PC-9 (cell line): ENCODE data around the gene GPHN. TPM values are rescaled to one million over a fixed set of nuclear protein-coding genes. Genes with fewer than 3 reads are reported as not detected.

Source experiments
- BruUV-seq: library from RNA; stranded (reverse); fragments of 400-500 nt; replicated peaks from 2 replicates; lab custom pipeline; 2021; lab: Mats Ljungman, UMichigan
- CTCF ChIA-PET: fragments of 300-600 bp; sonication (Branson Sonifier 250); formaldehyde crosslinking; loops from one replicate; lab custom pipeline; 2022; ENCODE audit warnings: antibody characterized with exemption; lab: Charles Lee
- POLR2A ChIA-PET: fragments of 300-600 bp; sonication (Branson Sonifier 250); formaldehyde crosslinking; loops from one replicate; lab custom pipeline; 2022; ENCODE audit warnings: antibody characterized with exemption; ENCODE audit not compliant: unreplicated experiment; lab: Charles Lee
- DNase-seq, 2 experiments: peaks; one replicate each; pipeline versions ENCODE4 v3.0.0 to v3.0.0-alpha.2; 2015 to 2022; ENCODE audit warnings: mixed read lengths in 1 of 2
- H2AFZ ChIP-seq: fragments of 200-600 bp; sonication (generic); 2 replicates; pipeline ENCODE4 v1.8.1; 2017; ENCODE audit warnings: antibody characterized with exemption
- H3F3A ChIP-seq: fragments of 200-600 bp; sonication (generic); 2 replicates; pipeline ENCODE4 v1.8.1; 2017; ENCODE audit warnings: antibody characterized with exemption, mild to moderate bottlenecking, low read depth; ENCODE audit not compliant: insufficient read depth
- H3K27ac ChIP-seq: fragments of 200-600 bp; sonication (generic); 2 replicates; pipeline ENCODE4 v1.6.1; 2016; ENCODE audit warnings: mixed run types
- H3K27me3 ChIP-seq: fragments of 200-600 bp; sonication (generic); 2 replicates; pipeline ENCODE4 v1.6.1; 2016; ENCODE audit warnings: low read depth, mixed run types; ENCODE audit not compliant: insufficient read depth
- H3K36me3 ChIP-seq: fragments of 200-600 bp; sonication (generic); 2 replicates; pipeline ENCODE4 v1.6.1; 2016; ENCODE audit warnings: low read depth, mixed run types
- H3K4me1 ChIP-seq: fragments of 200-600 bp; sonication (generic); replicated peaks from 2 replicates; pipeline ENCODE4 v1.6.1; 2016; ENCODE audit warnings: mixed run types; ENCODE audit not compliant: insufficient read depth
- H3K4me2 ChIP-seq: fragments of 200-600 bp; sonication (generic); 2 replicates; pipeline ENCODE4 v1.6.1; 2017; ENCODE audit warnings: mixed run types
- H3K4me3 ChIP-seq: fragments of 200-600 bp; sonication (generic); 2 replicates; pipeline ENCODE4 v1.6.1; 2016; ENCODE audit warnings: mixed run types
- H3K79me2 ChIP-seq: fragments of 200-600 bp; sonication (generic); 2 replicates; pipeline ENCODE4 v1.6.1; 2017; ENCODE audit warnings: low read depth, mixed run types
- H3K9me2 ChIP-seq: fragments of 200-600 bp; sonication (generic); 2 replicates; pipeline ENCODE4 v1.8.1; 2017; ENCODE audit warnings: mild to moderate bottlenecking; ENCODE audit not compliant: insufficient read depth
- H3K9me3 ChIP-seq: fragments of 200-600 bp; sonication (generic); 2 replicates; pipeline ENCODE4 v1.8.1; 2016; ENCODE audit warnings: low read depth; ENCODE audit not compliant: insufficient read depth
- H4K20me1 ChIP-seq: fragments of 200-600 bp; sonication (generic); 2 replicates; pipeline ENCODE4 v1.8.1; 2017; ENCODE audit not compliant: insufficient read depth
- EZH2 ChIP-seq: fragments of 200-600 bp; sonication (generic); IDR thresholded peaks from 2 replicates; pipeline ENCODE4 v1.8.0; 2017; ENCODE audit warnings: antibody characterized with exemption, low read depth
- intact Hi-C: fragments of 100-400 bp; cut with micrococcal nuclease; formaldehyde crosslinking; loops from one replicate; pipeline ENCODE4 v1.10.0; 2022; ENCODE audit not compliant: unreplicated experiment
- total RNA-seq: library from RNA; stranded (reverse); gene quantifications from 2 replicates; pipeline ENCODE4 v1.2.3, GENCODE V29; 2021
- TF ChIP-seq, protein P1 (sequence below): fragments of 200-600 bp; sonication (generic); conservative IDR thresholded peaks from 2 replicates; pipeline ENCODE4 v1.6.1; 2017; ENCODE audit warnings: mixed run types, antibody characterized with exemption, mild to moderate bottlenecking, moderate library complexity

GPHN gene
- total RNA-seq, 1 experiment from 2014 or later, result 18.3 TPM

DNA sequence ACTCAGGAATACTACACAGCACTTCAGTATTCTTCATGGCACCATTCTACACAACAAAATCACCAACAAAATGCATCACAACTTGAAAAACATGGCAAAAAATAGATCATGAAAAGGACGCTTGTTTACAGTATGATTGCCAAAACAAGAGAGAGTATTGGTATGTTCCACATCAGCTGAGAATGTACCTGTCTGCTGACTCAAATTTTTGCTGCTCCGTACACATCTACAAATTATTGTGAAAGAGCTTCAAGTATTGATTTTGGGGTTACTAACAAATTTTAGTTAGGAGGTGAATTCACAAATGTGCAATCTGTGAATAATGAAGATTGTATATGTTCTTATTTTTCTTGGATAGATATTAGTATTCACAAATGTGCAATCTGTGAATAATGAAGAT lies 105.4 kb downstream of the GPHN start:
- Histone ChIP-seq H3K9me2 (no peaks in the 10 kb centered on the region), H3K4me3 (no peak overlapping the region), H3K27me3 (no peaks in the 10 kb centered on the region), H4K20me1 (no peaks in the 10 kb centered on the region; the same call in 1 of the 2 replicates), H3K36me3 (no peaks in the 10 kb centered on the region), H3K4me2 (no peak overlapping the region), H3F3A (no peaks in the 10 kb centered on the region), H2AFZ (no peak overlapping the region), H3K27ac (no peak overlapping the region), H3K4me1 (no peaks in the 10 kb centered on the region), H3K79me2 (peaks cover 29% of the 10 kb centered on the region), H3K9me3 (peaks cover 8% of the 10 kb centered on the region)
- no TSS peak for BruUV-seq
- intact Hi-C loops, result no loop called here
- no peak for TF ChIP-seq EZH2
- TF ChIP-seq, protein P1, sequence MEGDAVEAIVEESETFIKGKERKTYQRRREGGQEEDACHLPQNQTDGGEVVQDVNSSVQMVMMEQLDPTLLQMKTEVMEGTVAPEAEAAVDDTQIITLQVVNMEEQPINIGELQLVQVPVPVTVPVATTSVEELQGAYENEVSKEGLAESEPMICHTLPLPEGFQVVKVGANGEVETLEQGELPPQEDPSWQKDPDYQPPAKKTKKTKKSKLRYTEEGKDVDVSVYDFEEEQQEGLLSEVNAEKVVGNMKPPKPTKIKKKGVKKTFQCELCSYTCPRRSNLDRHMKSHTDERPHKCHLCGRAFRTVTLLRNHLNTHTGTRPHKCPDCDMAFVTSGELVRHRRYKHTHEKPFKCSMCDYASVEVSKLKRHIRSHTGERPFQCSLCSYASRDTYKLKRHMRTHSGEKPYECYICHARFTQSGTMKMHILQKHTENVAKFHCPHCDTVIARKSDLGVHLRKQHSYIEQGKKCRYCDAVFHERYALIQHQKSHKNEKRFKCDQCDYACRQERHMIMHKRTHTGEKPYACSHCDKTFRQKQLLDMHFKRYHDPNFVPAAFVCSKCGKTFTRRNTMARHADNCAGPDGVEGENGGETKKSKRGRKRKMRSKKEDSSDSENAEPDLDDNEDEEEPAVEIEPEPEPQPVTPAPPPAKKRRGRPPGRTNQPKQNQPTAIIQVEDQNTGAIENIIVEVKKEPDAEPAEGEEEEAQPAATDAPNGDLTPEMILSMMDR, result no peak
- CTCF ChIA-PET, result no interaction called here
- POLR2A ChIA-PET, result interaction anchor here (0.6 kb wide), 1 partner anchor 105 kb away, joined by 7 read pairs; the partner anchor contains the start of gene GPHN
- DNase-seq, result no peak

DNA sequence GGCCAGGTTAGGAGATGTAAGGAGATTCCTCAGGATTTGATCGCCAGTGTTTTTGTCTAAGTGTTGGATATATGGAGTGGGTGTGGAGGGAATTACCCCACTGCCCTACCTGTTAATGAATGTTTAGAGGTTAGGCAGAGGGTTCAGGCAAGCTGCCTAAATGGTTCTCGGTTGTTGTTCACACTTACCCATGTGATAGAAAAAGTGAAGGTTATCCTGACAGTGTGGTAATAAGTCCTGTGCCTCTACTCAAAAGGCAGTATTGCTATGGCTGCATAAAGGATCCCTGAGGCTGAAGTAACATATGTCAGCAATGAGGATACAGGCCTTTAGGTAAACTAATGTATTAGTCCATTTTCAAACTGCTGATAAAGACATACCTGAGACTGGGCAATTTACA lies 112.0 kb downstream of the GPHN start:
- no peak for DNase-seq
- no peak overlapping the region for H3K4me2 ChIP-seq
- intact Hi-C loops, result loop anchor here (5.0 to 10.0 kb wide), 3 partner anchors 495 to 1085 kb away; partner anchors contain the start of gene RDH12
- H3K27me3 ChIP-seq, result no peaks in the 10 kb centered on the region
- no peaks in the 10 kb centered on the region for H3F3A ChIP-seq
- no TSS peak for BruUV-seq
- no peak overlapping the region for H3K4me3 ChIP-seq
- ChIA-PET POLR2A (no interaction called here), CTCF (no interaction called here)
- no peaks in the 10 kb centered on the region for H3K9me2 ChIP-seq
- no peaks in the 10 kb centered on the region for H3K36me3 ChIP-seq
- H4K20me1 ChIP-seq, result no peaks in the 10 kb centered on the region; the same call in 1 of the 2 replicates
- no peaks in the 10 kb centered on the region for H3K4me1 ChIP-seq
- peaks cover 13% of the 10 kb centered on the region for H3K79me2 ChIP-seq
- no peak for TF ChIP-seq EZH2
- TF ChIP-seq, protein P1, result no peak
- H3K9me3 ChIP-seq, result peaks cover 8% of the 10 kb centered on the region
- no peak overlapping the region for H2AFZ ChIP-seq
- H3K27ac ChIP-seq, result no peak overlapping the region

DNA sequence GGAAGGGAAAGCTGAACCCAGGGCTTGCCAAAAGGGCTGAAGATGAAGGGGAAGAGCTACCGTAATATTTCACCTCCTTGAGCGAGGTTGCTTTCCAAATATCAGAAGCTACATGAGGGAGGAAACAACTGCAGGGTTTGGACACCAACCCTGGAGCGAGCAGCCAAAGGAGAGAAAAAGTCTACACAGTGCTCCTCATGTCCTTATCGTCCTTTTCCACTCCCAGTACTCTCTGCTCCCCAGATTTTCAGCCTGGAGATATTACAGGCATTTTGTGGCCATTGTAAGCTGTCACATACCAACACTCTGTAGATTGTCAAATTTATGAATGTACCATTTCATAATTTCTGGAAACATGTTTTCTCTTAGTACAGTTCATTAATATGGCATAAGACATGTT lies 115.9 kb downstream of the GPHN start:
- no peaks in the 10 kb centered on the region for H3K9me2 ChIP-seq
- H3K27me3 ChIP-seq, result no peaks in the 10 kb centered on the region
- intact Hi-C loops, result loop anchor here (1.0 to 10.0 kb wide), 4 partner anchors 491 to 1081 kb away; partner anchors contain the start of genes EIF2S1 and RDH12
- no peaks in the 10 kb centered on the region for H3K36me3 ChIP-seq
- no TSS peak for BruUV-seq
- no peaks in the 10 kb centered on the region for H4K20me1 ChIP-seq
- CTCF ChIA-PET, result interaction anchor here (0.6 to 1.4 kb wide), 5 partner anchors 21 to 1081 kb away, joined by 3 to 8 read pairs (median 3); no protein-coding TSS in a partner anchor
- no peaks in the 10 kb centered on the region for H3K4me1 ChIP-seq
- H3F3A ChIP-seq, result no peaks in the 10 kb centered on the region; the same call in 1 of the 2 replicates
- no peak overlapping the region for H3K4me3 ChIP-seq
- no peaks in the 10 kb centered on the region for H3K9me3 ChIP-seq
- H2AFZ ChIP-seq, result no peak overlapping the region
- POLR2A ChIA-PET, result interaction anchor here (0.7 kb wide), 1 partner anchor 1996 kb away, joined by 3 read pairs; no protein-coding TSS in a partner anchor
- no peak for TF ChIP-seq EZH2
- TF ChIP-seq, protein P1, result no peak
- no peak for DNase-seq
- peaks cover 6% of the 10 kb centered on the region; the same call in 1 of the 2 replicates for H3K79me2 ChIP-seq
- H3K4me2 ChIP-seq, result no peak overlapping the region
- no peak overlapping the region for H3K27ac ChIP-seq
